Astrocyte (in vitro differentiated cells and primary cell): ENCODE results near the gene NME7. TPM values are rescaled to one million over a fixed set of nuclear protein-coding genes. Genes with fewer than 3 reads are reported as not detected.
"Not testable (repeated sequence)": the region's sequence is repeated elsewhere in the genome, so short reads cannot be mapped to it uniquely, and the experiment has no call there.

Experiments
- DNase-seq: peaks from one replicate; pipeline ENCODE4 v3.0.0-alpha.2; 2010; ENCODE audit warnings: low read depth
- FAIRE-seq: peaks from 2 replicates; lab custom pipeline; 2011; peaks lifted over from hg19 to GRCh38; lab: Jason Lieb, UNC
- H2AFZ ChIP-seq: 2 replicates; pipeline ENCODE4 v1.6.0; 2012; ENCODE audit warnings: low read depth, low read length, inconsistent platforms
- H3K27ac ChIP-seq: 2 replicates; pipeline ENCODE4 v1.5.1; 2011; ENCODE audit warnings: low read depth, low read length, inconsistent platforms
- H3K27me3 ChIP-seq: 2 replicates; pipeline ENCODE4 v1.6.0; 2011; ENCODE audit warnings: low read length, inconsistent platforms; ENCODE audit not compliant: insufficient read depth
- H3K36me3 ChIP-seq: 2 replicates; pipeline ENCODE4 v1.5.1; 2011; ENCODE audit warnings: low read length, inconsistent platforms; ENCODE audit not compliant: insufficient read depth
- H3K4me1 ChIP-seq: 2 replicates; pipeline ENCODE4 v1.5.1; 2011; ENCODE audit warnings: low read length, inconsistent platforms; ENCODE audit not compliant: insufficient read depth
- H3K4me2 ChIP-seq: 2 replicates; pipeline ENCODE4 v1.6.0; 2012; ENCODE audit warnings: low read length, inconsistent platforms
- H3K4me3 ChIP-seq: 2 replicates; pipeline ENCODE4 v1.5.1; 2011; ENCODE audit warnings: low read depth, mild to moderate bottlenecking, low read length, inconsistent platforms; ENCODE audit not compliant: insufficient read depth
- H3K79me2 ChIP-seq: 2 replicates; pipeline ENCODE4 v1.6.0; 2012; ENCODE audit warnings: mild to moderate bottlenecking, low read length, inconsistent platforms; ENCODE audit not compliant: insufficient read depth
- H3K9ac ChIP-seq: 2 replicates; pipeline ENCODE4 v1.6.0; 2012; ENCODE audit warnings: mild to moderate bottlenecking, low read length, inconsistent platforms
- H3K9me3 ChIP-seq: 2 replicates; pipeline ENCODE4 v1.5.1; 2012; ENCODE audit warnings: low read depth, mild to moderate bottlenecking, low read length, inconsistent platforms; ENCODE audit not compliant: insufficient read depth
- H4K20me1 ChIP-seq: 2 replicates; pipeline ENCODE4 v1.6.0; 2012; ENCODE audit warnings: low read length, inconsistent platforms; ENCODE audit not compliant: insufficient read depth
- H3K27ac Mint-ChIP-seq: one replicate; pipeline ENCODE4 v1.8.0; 2021; ENCODE audit warnings: mild to moderate bottlenecking, mixed read lengths; ENCODE audit not compliant: unreplicated experiment
- H3K27me3 Mint-ChIP-seq: one replicate; pipeline ENCODE4 v1.8.0; 2021; ENCODE audit warnings: low read depth, mixed read lengths; ENCODE audit not compliant: unreplicated experiment
- H3K36me3 Mint-ChIP-seq: one replicate; pipeline ENCODE4 v1.8.0; 2021; ENCODE audit warnings: low read depth, mixed read lengths; ENCODE audit not compliant: unreplicated experiment
- H3K4me1 Mint-ChIP-seq: one replicate; pipeline ENCODE4 v1.8.0; 2021; ENCODE audit warnings: low read depth, mixed read lengths; ENCODE audit not compliant: unreplicated experiment
- H3K4me3 Mint-ChIP-seq: one replicate; pipeline ENCODE4 v1.8.0; 2021; ENCODE audit warnings: mild to moderate bottlenecking, moderate library complexity, mixed read lengths; ENCODE audit not compliant: unreplicated experiment
- H3K9me3 Mint-ChIP-seq: one replicate; pipeline ENCODE4 v1.8.0; 2021; ENCODE audit warnings: mild to moderate bottlenecking, mixed read lengths; ENCODE audit not compliant: unreplicated experiment
- EZH2 ChIP-seq: IDR thresholded peaks from 2 replicates; pipeline ENCODE4 v1.6.1; 2012; ENCODE audit warnings: mild to moderate bottlenecking, low read length, inconsistent platforms; ENCODE audit not compliant: insufficient read depth
- total RNA-seq: library from RNA; stranded (reverse); gene quantifications from 2 replicates; pipeline ENCODE4 v1.2.1, GENCODE V29; 2021
- TF ChIP-seq, protein P1 (sequence below): IDR thresholded peaks from 2 replicates; pipeline ENCODE4 v1.5.1; 2011; ENCODE audit warnings: low read depth, mild to moderate bottlenecking, inconsistent platforms, low read length, moderate library complexity; ENCODE audit not compliant: insufficient read depth

The NME7 gene
- total RNA-seq, 1 donor from 2014 or later, result 21.2 TPM

DNA sequence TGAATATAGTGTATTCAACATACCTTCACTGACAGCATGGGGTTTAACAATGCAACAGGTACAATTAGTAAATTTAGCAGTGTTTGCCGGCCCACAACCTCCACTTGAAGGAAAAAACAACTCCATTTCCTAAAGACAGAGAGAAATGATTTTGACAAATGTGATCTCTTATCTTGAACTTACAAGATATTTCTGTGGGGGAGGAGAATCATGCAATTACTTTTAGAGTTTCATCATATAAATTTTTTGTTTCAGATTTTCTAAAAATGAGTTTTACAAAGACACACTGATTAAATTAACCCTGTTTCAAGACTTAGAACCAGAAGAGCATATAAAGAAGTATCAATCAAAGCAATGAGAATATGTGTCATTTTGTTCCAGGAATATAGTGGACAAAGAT is 80.3 kb downstream of the NME7 start:
- Histone ChIP-seq H3K9me3 (no peaks in the 10 kb centered on the region), H3K27ac (no peak overlapping the region), H4K20me1 (no peaks in the 10 kb centered on the region), H3K79me2 (no peaks in the 10 kb centered on the region), H3K9ac (no peak overlapping the region), H3K36me3 (no peaks in the 10 kb centered on the region), H2AFZ (no peak overlapping the region), H3K4me2 (no peak overlapping the region), H3K4me3 (no peak overlapping the region), H3K4me1 (peaks cover 6% of the 10 kb centered on the region), H3K27me3 (no peaks in the 10 kb centered on the region)
- Mint-ChIP-seq H3K27ac (peak overlapping the region; percentile 99), H3K9me3 (peaks cover 19% of the 10 kb centered on the region), H3K27me3 (no peaks in the 10 kb centered on the region), H3K4me3 (no peak overlapping the region), H3K36me3 (peaks cover 27% of the 10 kb centered on the region), H3K4me1 (peaks cover 19% of the 10 kb centered on the region)
- no peak for DNase-seq
- TF ChIP-seq EZH2, result no peak
- TF ChIP-seq, protein P1, sequence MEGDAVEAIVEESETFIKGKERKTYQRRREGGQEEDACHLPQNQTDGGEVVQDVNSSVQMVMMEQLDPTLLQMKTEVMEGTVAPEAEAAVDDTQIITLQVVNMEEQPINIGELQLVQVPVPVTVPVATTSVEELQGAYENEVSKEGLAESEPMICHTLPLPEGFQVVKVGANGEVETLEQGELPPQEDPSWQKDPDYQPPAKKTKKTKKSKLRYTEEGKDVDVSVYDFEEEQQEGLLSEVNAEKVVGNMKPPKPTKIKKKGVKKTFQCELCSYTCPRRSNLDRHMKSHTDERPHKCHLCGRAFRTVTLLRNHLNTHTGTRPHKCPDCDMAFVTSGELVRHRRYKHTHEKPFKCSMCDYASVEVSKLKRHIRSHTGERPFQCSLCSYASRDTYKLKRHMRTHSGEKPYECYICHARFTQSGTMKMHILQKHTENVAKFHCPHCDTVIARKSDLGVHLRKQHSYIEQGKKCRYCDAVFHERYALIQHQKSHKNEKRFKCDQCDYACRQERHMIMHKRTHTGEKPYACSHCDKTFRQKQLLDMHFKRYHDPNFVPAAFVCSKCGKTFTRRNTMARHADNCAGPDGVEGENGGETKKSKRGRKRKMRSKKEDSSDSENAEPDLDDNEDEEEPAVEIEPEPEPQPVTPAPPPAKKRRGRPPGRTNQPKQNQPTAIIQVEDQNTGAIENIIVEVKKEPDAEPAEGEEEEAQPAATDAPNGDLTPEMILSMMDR, result no peak
- peak; percentile 17 for FAIRE-seq

DNA sequence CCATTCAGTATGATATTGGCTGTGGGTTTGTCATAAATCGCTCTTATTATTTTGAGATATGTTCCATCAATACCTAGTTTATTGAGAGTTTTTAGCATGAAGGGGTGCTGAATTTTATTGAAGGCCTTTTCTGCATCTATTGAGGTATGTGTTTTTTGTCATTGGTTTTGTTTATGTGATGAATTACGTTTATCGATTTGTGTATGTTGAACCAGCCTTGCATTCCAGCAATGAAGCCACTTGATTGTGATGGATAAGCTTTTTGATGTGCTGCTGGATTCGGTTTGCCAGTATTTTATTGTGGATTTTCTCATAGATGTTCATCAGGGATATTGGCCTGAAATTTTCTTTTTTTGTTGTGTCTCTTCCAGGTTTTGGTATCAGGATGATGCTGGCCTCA is 86.0 kb downstream of the NME7 start:
- H3K4me1 Mint-ChIP-seq, H3K27me3 ChIP-seq, H3K9me3 ChIP-seq, H3K4me3 Mint-ChIP-seq, H3K9ac ChIP-seq, H3K27me3 Mint-ChIP-seq, H3K27ac Mint-ChIP-seq, FAIRE-seq, H2AFZ ChIP-seq, DNase-seq, H3K4me2 ChIP-seq, H3K79me2 ChIP-seq, H3K4me3 ChIP-seq, H3K4me1 ChIP-seq, H4K20me1 ChIP-seq, H3K36me3 ChIP-seq, H3K27ac ChIP-seq: not testable (repeated sequence)
- peaks cover 49% of the 10 kb centered on the region for H3K9me3 Mint-ChIP-seq
- H3K36me3 Mint-ChIP-seq, result peaks cover 56% of the 10 kb centered on the region

DNA sequence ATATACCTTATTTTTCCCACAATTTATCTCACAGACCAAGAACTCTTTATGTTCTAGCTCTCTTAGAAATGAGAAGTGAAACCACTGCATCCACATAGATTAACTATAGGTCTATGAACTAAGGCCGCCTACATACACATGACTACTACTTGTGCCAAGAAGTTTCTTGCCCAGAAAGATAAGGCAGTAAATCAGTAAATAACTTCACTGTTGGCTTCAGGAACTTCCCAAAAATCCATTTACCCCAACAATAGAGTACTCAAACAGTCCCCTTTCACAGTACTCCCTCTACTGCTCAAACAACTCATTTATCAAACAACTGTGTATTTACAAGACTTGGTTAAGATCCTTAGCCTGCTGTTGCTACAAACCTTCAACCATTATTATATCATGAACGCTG is 96.5 kb downstream of the NME7 start:
- Histone ChIP-seq H3K36me3 (no peaks in the 10 kb centered on the region), H3K27ac (no peak overlapping the region), H3K27me3 (no peaks in the 10 kb centered on the region), H3K79me2 (no peaks in the 10 kb centered on the region), H3K4me2 (no peak overlapping the region), H3K9me3 (no peaks in the 10 kb centered on the region), H3K4me3 (no peak overlapping the region), H4K20me1 (no peaks in the 10 kb centered on the region), H3K9ac (no peak overlapping the region), H3K4me1 (no peaks in the 10 kb centered on the region), H2AFZ (no peak overlapping the region)
- no peak overlapping the region for H3K27ac Mint-ChIP-seq
- peaks cover 2% of the 10 kb centered on the region for H3K9me3 Mint-ChIP-seq
- TF ChIP-seq, protein P1, result no peak
- TF ChIP-seq EZH2, result no peak
- H3K4me3 Mint-ChIP-seq, result no peak overlapping the region
- no peaks in the 10 kb centered on the region for H3K4me1 Mint-ChIP-seq
- peaks cover 2% of the 10 kb centered on the region for H3K36me3 Mint-ChIP-seq
- FAIRE-seq (no peak), DNase-seq (no peak)
- H3K27me3 Mint-ChIP-seq, result no peaks in the 10 kb centered on the region
